CD8-positive, alpha-beta memory T cell (primary cell): ENCODE measurements around the gene ERMP1. TPM values are rescaled to one million over a fixed set of nuclear protein-coding genes. Genes with fewer than 3 reads are reported as not detected.

Experiments
- CTCF ChIA-PET: fragments of 350-600 bp; sonication (Branson Sonifier 250); formaldehyde crosslinking; loops from one replicate; lab custom pipeline; 2021; ENCODE audit warnings: antibody characterized with exemption; lab: Charles Lee
- POLR2A ChIA-PET: fragments of 350-600 bp; sonication (Branson Sonifier 250); formaldehyde crosslinking; loops from one replicate; lab custom pipeline; 2021; ENCODE audit warnings: antibody characterized with exemption; lab: Charles Lee
- DNase-seq, 5 donors: peaks; one replicate each; pipeline versions ENCODE4 v3.0.0 to v3.0.0-alpha.2; 2020 to 2022; ENCODE audit warnings: mixed read lengths in 1 of 5
- H3K27ac ChIP-seq: one replicate; pipeline ENCODE4 v1.7.0; 2013; ENCODE audit warnings: low read depth, mild to moderate bottlenecking, low read length, moderate library complexity
- H3K27me3 ChIP-seq: 2 replicates; pipeline ENCODE4 v1.7.0; 2013; ENCODE audit warnings: low read length, mild to moderate bottlenecking; ENCODE audit not compliant: insufficient read depth, poor library complexity, severe bottlenecking
- H3K36me3 ChIP-seq: 2 replicates; pipeline ENCODE4 v1.7.0; 2013; ENCODE audit warnings: mild to moderate bottlenecking, low read length, moderate library complexity; ENCODE audit not compliant: insufficient read depth
- H3K4me1 ChIP-seq: 2 replicates; pipeline ENCODE4 v1.7.0; 2013; ENCODE audit warnings: mild to moderate bottlenecking, low read length, moderate library complexity; ENCODE audit not compliant: insufficient read depth
- H3K4me3 ChIP-seq: 2 replicates; pipeline ENCODE4 v1.7.0; 2013; ENCODE audit warnings: mild to moderate bottlenecking, low read length
- H3K9me3 ChIP-seq: 2 replicates; pipeline ENCODE4 v1.7.0; 2013; ENCODE audit warnings: mild to moderate bottlenecking, low read length
- H3K27ac Mint-ChIP-seq, 8 donors: one replicate each; pipeline ENCODE4 v1.8.0; 2020 to 2021; ENCODE audit warnings: mixed read lengths in 8 of 8, mild to moderate bottlenecking in 6 of 8, inconsistent platforms in 3 of 8, moderate library complexity in 3 of 8
- H3K27me3 Mint-ChIP-seq, 2 donors: one replicate each; pipeline ENCODE4 v1.8.0; 2020 to 2021; ENCODE audit warnings: mixed read lengths in 2 of 2, mild to moderate bottlenecking in 1 of 2, moderate library complexity in 1 of 2
- H3K36me3 Mint-ChIP-seq, 3 donors: one replicate each; pipeline ENCODE4 v1.8.0; 2020 to 2021; ENCODE audit warnings: mixed read lengths in 3 of 3, inconsistent platforms in 1 of 3, mild to moderate bottlenecking in 1 of 3
- H3K4me1 Mint-ChIP-seq, 3 donors: one replicate each; pipeline ENCODE4 v1.8.0; 2020 to 2021; ENCODE audit warnings: mixed read lengths in 3 of 3, inconsistent platforms in 1 of 3, mild to moderate bottlenecking in 1 of 3
- H3K4me3 Mint-ChIP-seq, 7 donors: one replicate each; pipeline ENCODE4 v1.8.0; 2020 to 2021; ENCODE audit warnings: mixed read lengths in 7 of 7, mild to moderate bottlenecking in 6 of 7, moderate library complexity in 4 of 7, inconsistent platforms in 2 of 7
- H3K9me3 Mint-ChIP-seq, 5 donors: one replicate each; pipeline ENCODE4 v1.8.0; 2020 to 2022; ENCODE audit warnings: mixed read lengths in 5 of 5, mild to moderate bottlenecking in 3 of 5, moderate library complexity in 2 of 5, inconsistent platforms in 1 of 5
- polyA plus RNA-seq: library from polyadenylated mRNA; unstranded; fragments of 300-500 nt; fragmentation: Illumina TruSeq; gene quantifications from one replicate; pipeline ENCODE4 v1.2.3, GENCODE V29; 2021
- total RNA-seq, 2 experiments: library from RNA; stranded (reverse); gene quantifications; one replicate each; pipeline ENCODE4 v1.2.3, GENCODE V29; 2021

The ERMP1 gene
- total and polyA plus RNA-seq, 3 experiments from 2014 or later = 8.6 to 17.2 (median 10.0) TPM

- Histone ChIP-seq H3K36me3 (no peaks in the 10 kb centered on the region), H3K9me3 (no peaks in the 10 kb centered on the region), H3K4me3 (no peak overlapping the region), H3K4me1 (peaks cover 25% of the 10 kb centered on the region), H3K27me3 (no peaks in the 10 kb centered on the region), H3K27ac (no peak overlapping the region)
- CTCF ChIA-PET = interaction anchor here (1.1 to 4.0 kb wide), 3 partner anchors 11 to 386 kb away, joined by 3 to 17 read pairs (median 8); partner anchors contain the start of gene CD274
- Mint-ChIP-seq H3K9me3 (no peaks in the 10 kb centered on the region), H3K27me3 (no peaks in the 10 kb centered on the region), H3K36me3 (peaks cover 0 to 7% (median 0%) of the 10 kb centered on the region in 3 donors), H3K4me3 (no peak overlapping the region), H3K27ac (no peak overlapping the region), H3K4me1 (peaks cover 28 to 36% (median 35%) of the 10 kb centered on the region in 3 donors)
- POLR2A ChIA-PET = no interaction called here
- no peak for DNase-seq
Measured at GRCh38 chr9:5835808-5836207, 2.9 kb upstream of the ERMP1 start.

GRCh38 chr9:5834214-5834613, 1.3 kb upstream of the ERMP1 start:
- peak overlapping the region in 5 of 8 donors; percentile 14 to 76 (median 30) for H3K27ac Mint-ChIP-seq
- no peaks in the 10 kb centered on the region for H3K27me3 Mint-ChIP-seq
- Histone ChIP-seq H3K27me3 (no peaks in the 10 kb centered on the region), H3K4me3 (no peak overlapping the region), H3K4me1 (peaks cover 32% of the 10 kb centered on the region), H3K36me3 (no peaks in the 10 kb centered on the region), H3K9me3 (no peaks in the 10 kb centered on the region), H3K27ac (no peak overlapping the region)
- peak overlapping the region; percentile 8 to 69 (median 37) for H3K4me3 Mint-ChIP-seq
- no peak for DNase-seq
- peaks cover 41 to 45% (median 42%) of the 10 kb centered on the region in 3 donors for H3K4me1 Mint-ChIP-seq
- CTCF ChIA-PET = interaction anchor here (1.8 to 4.3 kb wide), 5 partner anchors 9 to 384 kb away, joined by 8 to 44 read pairs (median 17); partner anchors contain the start of gene CD274
- no peaks in the 10 kb centered on the region for H3K9me3 Mint-ChIP-seq
- peaks cover 0 to 8% (median 2%) of the 10 kb centered on the region in 3 donors for H3K36me3 Mint-ChIP-seq
- POLR2A ChIA-PET = no interaction called here

GRCh38 chr9:5832071-5832537, 813 bp downstream of the ERMP1 start:
- H3K36me3 Mint-ChIP-seq = peaks cover 0 to 16% (median 3%) of the 10 kb centered on the region in 3 donors
- Histone ChIP-seq H3K27me3 (no peaks in the 10 kb centered on the region), H3K4me3 (peak overlapping the region; percentile 69), H3K36me3 (no peaks in the 10 kb centered on the region), H3K4me1 (peaks cover 32% of the 10 kb centered on the region), H3K9me3 (no peaks in the 10 kb centered on the region), H3K27ac (peak overlapping the region; percentile 46)
- H3K4me3 Mint-ChIP-seq = peak overlapping the region; percentile 91 to 99 (median 95)
- H3K9me3 Mint-ChIP-seq = no peaks in the 10 kb centered on the region
- peaks cover 51 to 58% (median 55%) of the 10 kb centered on the region in 3 donors for H3K4me1 Mint-ChIP-seq
- CTCF ChIA-PET = interaction anchor here (0.9 to 4.3 kb wide), 21 partner anchors 8 to 1038 kb away, joined by 3 to 44 read pairs (median 6); no protein-coding TSS in a partner anchor
- POLR2A ChIA-PET = interaction anchor here (0.5 to 1.9 kb wide), 6 partner anchors 11 to 649 kb away, joined by 3 to 18 read pairs (median 4); partner anchors contain the start of gene RANBP6
- no peaks in the 10 kb centered on the region for H3K27me3 Mint-ChIP-seq
- peak overlapping the region; percentile 39 to 90 (median 85) for H3K27ac Mint-ChIP-seq
- DNase-seq = peak in 2 of 5 donors; percentile 26 to 44

DNA sequence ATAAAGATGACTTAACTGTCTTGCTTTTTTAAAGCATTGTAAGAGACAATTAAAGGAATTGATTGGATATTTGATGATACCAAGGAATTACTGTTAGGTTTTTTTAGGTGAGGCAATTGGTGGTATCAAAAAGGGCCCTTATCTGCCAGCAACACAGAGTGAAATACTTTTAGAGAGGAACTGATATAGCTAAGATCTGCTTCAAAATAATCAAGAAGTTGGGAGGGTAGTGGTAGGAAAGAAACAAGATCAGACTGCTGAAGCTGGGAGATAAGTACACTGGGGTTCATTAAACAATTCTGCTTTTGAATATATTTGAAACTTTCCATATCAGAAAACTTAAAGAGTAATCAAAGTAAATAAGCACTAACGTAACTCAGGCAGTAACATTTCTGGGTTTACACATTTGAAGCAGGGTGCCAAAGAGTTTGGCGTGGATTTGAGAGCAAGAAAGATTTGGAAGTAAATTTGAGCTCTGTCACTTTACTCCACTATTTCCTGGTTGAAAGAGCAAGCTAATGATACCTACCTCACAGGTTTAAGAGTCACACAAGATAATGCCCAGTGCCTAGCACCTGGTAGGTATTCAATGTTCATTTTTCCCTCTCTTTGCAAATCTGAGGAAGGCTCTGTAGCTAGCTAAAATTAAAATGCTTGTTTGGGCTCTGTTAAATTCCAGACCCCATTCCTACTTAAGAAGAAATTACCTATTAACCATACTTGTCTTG, 6.9 kb downstream of the ERMP1 start:
- Histone ChIP-seq H3K27me3 (no peaks in the 10 kb centered on the region), H3K4me3 (no peak overlapping the region), H3K36me3 (peaks cover 10% of the 10 kb centered on the region), H3K9me3 (no peaks in the 10 kb centered on the region), H3K4me1 (peaks cover 12% of the 10 kb centered on the region), H3K27ac (no peak overlapping the region)
- POLR2A ChIA-PET = no interaction called here
- Mint-ChIP-seq H3K36me3 (peaks cover 7 to 50% (median 10%) of the 10 kb centered on the region in 3 donors), H3K27ac (peak overlapping the region in 6 of 8 donors; percentile 11 to 73 (median 48)), H3K9me3 (no peaks in the 10 kb centered on the region), H3K4me1 (peaks cover 47 to 54% (median 49%) of the 10 kb centered on the region in 3 donors), H3K4me3 (no peak overlapping the region), H3K27me3 (peaks cover 0 to 3% of the 10 kb centered on the region in 2 donors)
- CTCF ChIA-PET = no interaction called here
- no peak for DNase-seq

- H3K27me3 ChIP-seq = no peaks in the 10 kb centered on the region
- H3K9me3 ChIP-seq = no peaks in the 10 kb centered on the region
- Mint-ChIP-seq H3K27me3 (peaks cover 0 to 3% of the 10 kb centered on the region in 2 donors), H3K36me3 (peaks cover 7 to 56% (median 12%) of the 10 kb centered on the region in 3 donors), H3K4me3 (no peak overlapping the region), H3K4me1 (peaks cover 40 to 51% (median 43%) of the 10 kb centered on the region in 3 donors), H3K9me3 (no peaks in the 10 kb centered on the region), H3K27ac (peak overlapping the region in 5 of 8 donors; percentile 20 to 73 (median 64))
- ChIA-PET CTCF (no interaction called here), POLR2A (no interaction called here)
- H3K4me3 ChIP-seq = no peak overlapping the region
- H3K4me1 ChIP-seq = peaks cover 4% of the 10 kb centered on the region
- peaks cover 10% of the 10 kb centered on the region for H3K36me3 ChIP-seq
- no peak overlapping the region for H3K27ac ChIP-seq
- no peak for DNase-seq
Measured at GRCh38 chr9:5825223-5825622, 7.7 kb downstream of the ERMP1 start.

- no peaks in the 10 kb centered on the region for H3K9me3 ChIP-seq
Measured at GRCh38 chr9:5820425-5820824, 12.5 kb downstream of the ERMP1 start.

GRCh38 chr9:5819174-5819573, 13.7 kb downstream of the ERMP1 start:
- Mint-ChIP-seq H3K27me3 (no peaks in the 10 kb centered on the region), H3K4me1 (peaks cover 8 to 23% (median 21%) of the 10 kb centered on the region in 3 donors), H3K27ac (no peak overlapping the region), H3K9me3 (no peaks in the 10 kb centered on the region), H3K4me3 (no peak overlapping the region), H3K36me3 (peaks cover 6 to 53% (median 19%) of the 10 kb centered on the region in 3 donors)
- H3K4me3 ChIP-seq = no peak overlapping the region
- POLR2A ChIA-PET = no interaction called here
- no peak for DNase-seq
- peaks cover 12% of the 10 kb centered on the region for H3K36me3 ChIP-seq
- CTCF ChIA-PET = no interaction called here
- no peaks in the 10 kb centered on the region for H3K4me1 ChIP-seq
- H3K27me3 ChIP-seq = no peaks in the 10 kb centered on the region
- H3K27ac ChIP-seq = no peak overlapping the region
- no peaks in the 10 kb centered on the region for H3K9me3 ChIP-seq

More at GRCh38 chr9:5820425-5820824, 12.5 kb downstream of the ERMP1 start:
- no peaks in the 10 kb centered on the region for H3K9me3 Mint-ChIP-seq
- no peak overlapping the region for H3K4me3 Mint-ChIP-seq
- H3K27me3 Mint-ChIP-seq = peaks cover 0 to 2% of the 10 kb centered on the region in 2 donors
- H3K36me3 Mint-ChIP-seq = peaks cover 11 to 61% (median 22%) of the 10 kb centered on the region in 3 donors
- Histone ChIP-seq H3K27me3 (no peaks in the 10 kb centered on the region), H3K4me3 (no peak overlapping the region), H3K4me1 (no peaks in the 10 kb centered on the region), H3K36me3 (peaks cover 17% of the 10 kb centered on the region), H3K27ac (no peak overlapping the region)
- peak overlapping the region in 2 of 8 donors; percentile 37 to 56 for H3K27ac Mint-ChIP-seq
- ChIA-PET POLR2A (interaction anchor here (0.7 kb wide), 1 partner anchor 690 kb away, joined by 3 read pairs; no protein-coding TSS in a partner anchor), CTCF (interaction anchor here (1.0 to 1.4 kb wide), 3 partner anchors 9 to 220 kb away, joined by 3 to 6 read pairs (median 4); partner anchors contain the start of gene ERMP1)
- H3K4me1 Mint-ChIP-seq = peaks cover 16 to 27% (median 24%) of the 10 kb centered on the region in 3 donors
- DNase-seq = no peak
